NCI-H1417 (cell line): Measurements from ENCODE around the gene PGAP6.
"Not testable (repeated sequence)": the region's sequence is repeated elsewhere in the genome, so short reads cannot be mapped to it uniquely, and the experiment has no call there.

ENCODE experiments used
- DNase-seq, 3 experiments: peaks; one replicate each; lab custom pipeline; 2025; lab: John Stamatoyannopoulos, UW

The PGAP6 gene

DNA sequence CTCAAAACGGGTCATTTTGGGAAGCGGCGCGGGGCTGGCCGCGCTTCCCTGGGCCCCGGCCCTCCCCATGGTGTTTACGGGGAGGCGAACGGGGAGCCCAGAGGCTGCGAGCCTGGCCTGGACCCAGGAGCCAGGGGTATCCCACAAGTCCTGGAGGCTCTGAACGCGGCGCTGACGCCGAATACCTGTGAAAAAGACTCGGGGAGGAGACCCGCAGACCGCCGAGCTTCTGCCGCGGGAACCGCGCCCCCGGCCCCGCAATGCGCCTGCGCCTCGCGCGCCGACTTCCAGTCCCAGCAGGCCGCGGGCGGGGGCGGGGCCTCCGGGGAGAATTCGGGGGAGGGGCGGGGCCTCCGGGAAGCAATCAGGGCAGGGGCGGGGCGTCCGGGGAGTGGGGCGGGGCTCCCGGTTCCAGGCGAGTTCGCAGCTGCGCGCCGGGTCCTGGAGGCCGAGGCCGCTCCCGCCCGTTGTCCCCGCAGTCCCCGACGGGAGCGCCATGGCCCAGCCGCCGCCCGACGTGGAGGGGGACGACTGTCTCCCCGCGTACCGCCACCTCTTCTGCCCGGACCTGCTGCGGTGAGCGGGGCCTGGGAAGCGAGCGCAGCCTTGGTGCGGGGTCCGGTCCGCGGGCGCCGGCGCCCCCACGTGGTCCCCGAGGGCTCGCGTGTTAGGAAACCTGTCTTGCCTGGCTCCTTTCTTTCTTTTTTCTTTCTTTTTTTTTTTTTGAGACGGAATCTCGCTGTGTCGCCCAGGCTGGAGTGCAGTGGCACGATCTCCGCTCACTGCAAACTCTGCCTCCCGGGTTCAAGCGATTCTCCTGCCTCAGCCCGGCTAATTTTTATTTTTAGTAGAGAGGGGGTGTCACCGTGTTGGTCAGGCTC, 19.9 kb upstream of the PGAP6 start, which contains the start of gene DECR2:
Gene DECR2, plus strand, starts transcription at position 418 of the 881 bp plus-strand sequence. Its CDS starts 79 bp downstream, at position 497.
- DNase-seq, result peak; percentile 88 to 97 (median 93)

DNA sequence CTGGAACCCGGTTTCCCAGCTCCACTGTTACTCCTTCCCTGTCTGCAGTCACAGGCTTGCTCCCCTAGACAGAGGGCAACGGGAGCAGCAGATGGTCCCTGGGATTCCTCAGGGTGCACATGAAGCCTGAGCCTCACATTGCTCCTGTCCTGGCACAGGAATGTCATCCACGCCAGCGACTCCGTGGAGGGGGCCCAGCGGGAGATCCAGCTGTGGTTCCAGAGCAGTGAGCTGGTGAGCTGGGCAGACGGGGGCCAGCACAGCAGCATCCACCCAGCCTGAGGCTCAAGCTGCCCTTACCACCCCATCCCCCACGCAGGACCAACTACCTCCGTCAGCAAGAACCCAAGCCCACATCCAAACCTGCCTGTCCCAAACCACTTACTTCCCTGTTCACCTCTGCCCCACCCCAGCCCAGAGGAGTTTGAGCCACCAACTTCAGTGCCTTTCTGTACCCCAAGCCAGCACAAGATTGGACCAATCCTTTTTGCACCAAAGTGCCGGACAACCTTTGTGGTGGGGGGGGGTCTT, 18.3 kb upstream of the PGAP6 start:
- no peak for DNase-seq

DNA sequence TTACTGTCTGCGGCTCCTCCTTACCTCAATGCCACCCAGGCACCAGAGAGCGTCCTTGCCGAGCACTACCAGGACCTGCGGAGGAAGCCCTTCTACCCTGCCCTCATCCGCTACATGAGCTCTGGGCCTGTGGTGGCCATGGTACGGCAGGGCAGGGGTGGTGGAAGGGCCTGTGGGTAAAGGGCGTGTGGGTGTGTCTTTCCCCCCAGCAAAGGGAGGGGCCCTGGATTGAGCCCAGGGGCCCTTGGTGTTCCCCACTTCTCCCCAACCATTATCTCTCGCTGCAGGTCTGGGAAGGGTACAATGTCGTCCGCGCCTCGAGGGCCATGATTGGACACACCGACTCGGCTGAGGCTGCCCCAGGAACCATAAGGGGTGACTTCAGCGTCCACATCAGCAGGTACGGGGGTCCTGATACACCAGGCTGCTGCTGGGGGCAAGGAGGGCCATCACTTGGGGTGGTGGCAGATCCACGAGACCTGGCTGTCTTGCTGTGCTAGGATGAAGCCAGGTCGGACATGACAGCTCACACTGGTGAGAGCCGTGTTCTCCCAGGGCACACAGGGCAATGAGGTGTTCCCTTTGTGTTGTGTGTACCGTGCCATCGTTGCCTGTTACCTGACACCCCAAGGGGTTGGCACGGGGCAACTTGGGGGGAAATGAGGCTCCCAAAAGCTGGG, 17.7 kb upstream of the PGAP6 start:
- DNase-seq, result no peak

DNA sequence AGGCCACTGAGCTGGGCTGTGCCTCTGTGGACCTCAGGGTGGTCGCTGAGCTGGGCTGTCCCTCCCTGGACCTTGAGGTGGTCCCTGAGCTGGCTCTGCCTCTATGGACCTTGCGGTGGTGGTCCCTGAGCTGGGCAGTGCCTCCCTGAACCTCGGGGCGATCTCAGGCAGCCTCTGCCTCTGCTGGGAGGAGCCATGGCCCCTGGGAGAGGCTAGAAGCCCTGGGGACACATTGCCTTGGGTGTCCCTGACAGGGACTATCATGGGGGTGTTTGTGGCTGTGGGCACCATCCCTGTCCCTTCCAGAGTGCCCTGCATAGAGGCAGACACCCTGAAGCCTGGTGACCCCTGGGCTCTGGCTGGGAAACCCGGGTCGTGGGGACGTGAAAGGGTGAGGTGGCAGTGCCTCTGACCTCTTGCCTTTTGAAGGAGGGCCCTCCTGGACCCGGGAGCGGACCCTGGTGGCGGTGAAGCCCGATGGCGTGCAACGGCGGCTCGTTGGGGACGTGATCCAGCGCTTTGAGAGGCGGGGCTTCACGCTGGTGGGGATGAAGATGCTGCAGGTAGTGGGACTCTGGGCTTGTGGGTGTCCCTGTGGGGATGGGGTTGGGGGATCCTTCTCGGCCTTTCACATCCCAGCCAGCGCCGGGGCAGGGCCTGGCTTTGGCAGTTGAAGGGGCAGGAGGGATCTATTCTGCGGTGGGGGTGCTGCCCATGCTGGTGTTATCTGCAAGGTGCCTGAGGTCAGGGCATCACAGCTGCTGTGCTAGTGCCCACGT, 17.0 kb upstream of the PGAP6 start:
- no peak for DNase-seq

DNA sequence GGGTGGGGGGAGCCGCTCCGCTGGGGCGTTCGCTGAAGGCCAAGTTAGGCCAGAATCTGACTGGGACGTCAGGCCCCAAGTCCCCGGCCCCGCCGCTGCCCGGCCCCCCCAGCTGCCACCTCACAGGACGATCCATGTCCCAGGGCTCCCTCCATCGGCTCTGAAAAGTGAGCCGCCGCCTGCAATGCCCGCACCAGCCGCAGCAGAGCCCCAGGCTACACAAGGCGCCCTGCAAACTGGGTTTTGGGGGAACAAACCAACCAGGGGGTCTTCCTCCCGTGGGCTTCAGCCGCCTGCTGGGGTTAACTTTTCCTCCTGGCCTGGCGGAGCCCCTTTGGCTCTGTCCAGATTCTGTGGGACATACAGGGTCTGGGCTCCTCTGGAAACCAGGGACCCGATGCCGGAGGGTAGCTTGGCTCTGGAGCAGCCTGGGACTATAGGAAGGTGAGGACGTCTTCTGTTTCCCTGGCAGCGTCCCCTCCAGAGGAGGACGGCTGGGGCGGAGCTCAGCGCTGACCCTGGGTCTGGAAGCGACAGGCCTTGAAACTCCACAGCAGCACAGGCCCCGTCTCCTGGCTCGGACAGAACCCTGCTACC, 16.1 kb upstream of the PGAP6 start:
- DNase-seq, result peak in 1 of 3 experiments; percentile 15

DNA sequence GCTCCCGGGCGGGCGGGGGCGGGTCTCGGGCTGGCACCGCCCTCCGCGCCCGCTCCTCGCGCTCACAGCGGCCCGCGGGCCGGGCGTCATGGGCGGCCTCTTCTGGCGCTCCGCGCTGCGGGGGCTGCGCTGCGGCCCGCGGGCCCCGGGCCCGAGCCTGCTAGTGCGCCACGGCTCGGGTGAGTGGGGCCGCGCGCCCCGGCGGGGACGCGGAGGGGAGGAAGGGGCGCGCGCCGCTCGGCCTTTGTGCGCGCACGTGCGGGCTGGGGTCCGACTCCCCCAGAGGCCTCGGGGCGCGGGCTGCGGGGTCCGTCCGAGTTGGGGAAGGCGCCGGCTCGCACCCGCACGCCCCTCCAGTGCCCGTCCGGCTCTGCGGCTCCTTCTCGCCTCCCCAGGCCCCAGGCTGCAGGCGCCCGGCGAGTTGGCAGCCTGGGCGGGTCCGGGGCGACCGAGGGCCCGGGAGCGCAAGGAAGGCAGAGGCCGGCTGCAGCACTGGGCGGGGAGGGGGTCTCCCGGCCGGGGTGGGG, 15.4 kb upstream of the PGAP6 start, which contains the start of gene NME4:
Gene NME4, plus strand, starts transcription at position 65 of the 527 bp plus-strand sequence. Its CDS starts 24 bp downstream, at position 89.
- DNase-seq, result peak in 2 of 3 experiments; percentile 40 to 72

DNA sequence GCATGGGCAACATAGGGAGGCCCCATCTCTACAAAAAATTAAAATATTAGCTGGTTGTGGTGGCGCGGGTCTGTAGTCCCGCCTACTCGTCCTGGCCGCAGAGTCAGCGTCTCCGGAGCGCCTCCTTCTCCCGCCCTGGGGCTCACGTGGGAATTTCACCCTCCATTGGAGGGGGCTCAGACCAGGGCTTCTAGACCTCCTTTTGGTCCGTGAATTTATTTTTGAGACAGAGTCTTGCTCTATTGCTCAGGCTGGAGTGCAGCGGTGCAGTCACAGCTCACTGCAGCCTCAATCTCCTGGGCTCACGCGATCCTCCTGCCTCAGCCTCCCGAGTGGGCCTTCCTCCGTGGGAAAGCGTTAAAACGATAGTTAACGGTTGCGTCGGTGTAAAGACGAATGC, 14.8 kb upstream of the PGAP6 start:
- peak in 2 of 3 experiments; percentile 47 to 72 for DNase-seq

DNA sequence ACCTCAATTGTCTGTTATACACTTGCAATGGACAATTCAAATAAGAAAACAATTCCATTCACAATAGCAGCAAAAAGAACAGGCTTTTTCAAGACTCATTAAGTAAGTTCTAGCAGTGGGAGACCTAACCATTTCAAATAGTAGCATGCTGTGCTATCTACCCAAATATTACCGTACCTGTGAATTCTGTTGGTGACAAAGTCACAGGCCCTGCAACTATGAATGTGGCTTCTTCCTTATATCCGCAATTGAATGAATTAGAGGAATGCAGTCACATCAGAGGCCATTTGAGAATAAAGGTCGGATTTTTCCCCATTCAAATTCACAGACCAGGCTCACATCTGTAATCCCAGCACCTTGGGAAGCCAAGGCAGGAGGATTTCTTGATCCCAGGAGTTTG, 14.4 kb upstream of the PGAP6 start:
- DNase-seq, result peak; percentile 35 to 83 (median 47)

DNA sequence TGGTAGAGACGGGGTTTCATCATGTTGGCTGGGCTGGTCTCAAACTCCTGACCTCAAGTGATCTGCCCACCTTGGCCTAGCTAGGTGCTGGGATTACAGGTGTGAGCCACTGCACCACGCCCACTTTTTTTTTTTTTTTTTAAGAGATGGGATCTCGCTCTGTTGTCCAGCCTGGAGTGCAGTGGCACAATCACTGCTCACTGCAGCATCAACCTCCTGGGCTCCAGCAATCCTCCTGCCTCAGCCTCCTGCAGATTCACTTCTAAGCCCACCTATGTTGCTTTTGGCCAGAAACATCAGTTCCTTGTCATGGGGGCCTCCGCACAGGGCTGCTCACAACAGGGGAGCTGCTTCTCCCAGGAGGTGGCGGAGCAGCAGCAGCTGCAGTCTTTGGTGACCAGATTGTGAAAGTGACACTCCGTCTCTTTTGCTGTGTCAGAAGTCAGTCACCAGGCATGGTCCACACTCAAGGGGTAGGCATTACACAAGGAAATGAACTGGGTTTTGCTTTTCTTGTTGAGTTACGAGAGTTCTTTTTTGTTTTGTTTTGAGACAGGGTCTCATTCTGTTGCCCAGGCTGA, 10.8 kb upstream of the PGAP6 start:
- no peak for DNase-seq

DNA sequence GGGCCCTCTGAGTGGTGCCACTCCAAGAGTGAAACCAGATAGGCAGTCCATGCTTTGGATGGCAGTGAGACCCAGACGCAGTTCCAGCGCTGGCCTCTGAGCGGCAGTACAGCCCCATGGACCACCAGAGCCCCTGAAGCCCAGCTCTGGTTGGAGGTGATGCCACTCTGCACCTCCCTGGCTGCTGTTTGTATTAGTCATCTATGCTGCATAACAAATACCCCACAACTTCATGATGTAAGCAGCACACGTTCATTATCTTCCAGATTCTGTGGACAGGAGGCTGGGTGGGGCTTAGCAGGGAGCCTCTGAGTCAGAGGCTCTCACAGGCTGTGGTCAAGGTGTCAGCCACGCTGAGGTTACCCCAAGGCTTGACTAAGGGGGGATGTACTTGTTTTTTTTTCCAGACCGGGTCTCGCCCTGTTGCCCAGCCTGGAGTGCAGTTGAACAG, 10.1 kb upstream of the PGAP6 start:
- peak; percentile 30 to 73 (median 61) for DNase-seq

DNA sequence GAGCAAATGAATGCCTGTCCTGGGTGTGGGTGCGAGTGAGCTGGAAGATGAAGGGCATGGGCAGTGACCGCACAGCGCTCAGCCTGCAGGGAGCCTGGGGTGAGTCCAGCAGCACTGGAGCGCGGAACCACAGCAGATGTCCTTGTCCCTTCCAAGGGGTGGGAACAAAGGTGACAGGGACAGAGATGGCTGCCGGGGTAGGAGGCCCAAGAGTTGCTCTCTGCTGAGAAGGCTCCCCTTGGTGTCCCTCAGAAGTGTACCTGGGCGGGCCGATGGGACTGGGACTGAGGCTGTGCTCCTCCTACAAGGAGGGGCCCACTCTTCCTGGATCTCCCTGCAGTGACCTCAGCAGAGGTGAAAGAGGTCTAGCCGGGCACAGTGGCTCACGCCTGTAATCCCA, 7.6 kb upstream of the PGAP6 start:
- no peak for DNase-seq

DNA sequence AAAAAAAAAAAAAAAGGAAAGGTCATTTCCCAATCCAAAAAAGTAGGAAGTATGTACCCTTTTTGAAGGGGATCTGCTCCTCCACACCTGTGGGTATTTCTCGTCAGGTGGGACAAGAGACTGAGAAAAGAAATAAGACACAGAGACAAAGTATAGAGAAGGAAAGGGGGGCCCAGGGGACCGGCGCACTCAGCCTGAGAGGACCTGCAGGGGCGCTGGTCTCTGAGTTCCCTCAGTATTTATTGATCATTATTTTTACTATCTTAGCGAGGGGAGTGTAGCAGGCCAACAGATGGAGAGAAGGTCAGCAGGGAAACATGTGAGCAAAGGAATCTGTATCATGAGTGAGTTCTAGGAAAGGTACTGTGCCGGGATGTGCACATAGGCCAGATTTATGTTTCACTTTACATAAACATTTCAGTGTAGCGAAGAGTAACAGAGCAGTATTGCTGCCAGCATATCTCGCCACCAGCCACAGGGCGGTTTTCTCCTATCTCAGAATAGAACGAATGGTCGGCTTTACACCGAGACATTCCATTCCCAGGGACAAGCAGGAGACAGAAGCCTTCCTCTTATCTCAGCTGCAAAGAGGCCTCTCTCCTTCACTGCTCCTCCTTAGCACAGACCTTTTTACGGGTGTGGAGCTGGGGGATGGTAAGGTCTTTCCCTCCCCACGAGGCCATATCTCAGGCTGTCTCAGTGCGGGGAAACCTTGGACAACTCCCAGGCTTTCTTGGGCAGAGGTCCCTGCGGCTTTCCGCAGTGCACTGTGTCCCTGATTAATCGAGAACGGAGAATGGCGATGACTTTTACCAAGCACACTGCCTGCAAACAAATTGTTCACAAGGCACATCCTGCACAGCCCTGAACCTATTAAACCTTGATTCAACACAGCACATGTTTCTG, 6.2 kb upstream of the PGAP6 start:
- not testable (repeated sequence) for DNase-seq

DNA sequence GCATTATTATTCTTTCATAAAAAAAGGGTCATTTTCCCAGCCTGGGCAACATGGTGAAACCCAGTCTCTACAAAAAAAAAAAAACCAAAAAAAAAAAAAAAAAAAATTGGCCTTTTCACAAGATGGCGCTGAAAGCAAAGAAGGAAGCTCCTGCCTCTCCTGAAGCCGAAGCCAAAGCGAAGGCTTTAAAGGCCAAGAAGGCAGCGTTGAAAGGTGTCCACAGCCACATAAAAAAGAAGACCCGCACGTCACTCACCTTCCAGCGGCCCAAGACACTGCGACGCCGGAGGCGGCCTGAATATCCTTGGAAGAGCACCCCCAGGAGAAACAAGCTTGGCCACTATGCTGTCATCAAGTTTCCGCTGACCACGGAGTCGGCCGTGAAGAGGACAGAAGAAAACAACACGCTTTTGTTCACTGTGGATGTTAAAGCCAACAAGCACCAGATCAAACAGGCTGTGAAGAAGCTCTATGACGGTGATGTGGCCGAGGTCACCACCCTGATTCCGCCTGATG, 4.9 kb upstream of the PGAP6 start:
- peak in 1 of 3 experiments; percentile 41 for DNase-seq

DNA sequence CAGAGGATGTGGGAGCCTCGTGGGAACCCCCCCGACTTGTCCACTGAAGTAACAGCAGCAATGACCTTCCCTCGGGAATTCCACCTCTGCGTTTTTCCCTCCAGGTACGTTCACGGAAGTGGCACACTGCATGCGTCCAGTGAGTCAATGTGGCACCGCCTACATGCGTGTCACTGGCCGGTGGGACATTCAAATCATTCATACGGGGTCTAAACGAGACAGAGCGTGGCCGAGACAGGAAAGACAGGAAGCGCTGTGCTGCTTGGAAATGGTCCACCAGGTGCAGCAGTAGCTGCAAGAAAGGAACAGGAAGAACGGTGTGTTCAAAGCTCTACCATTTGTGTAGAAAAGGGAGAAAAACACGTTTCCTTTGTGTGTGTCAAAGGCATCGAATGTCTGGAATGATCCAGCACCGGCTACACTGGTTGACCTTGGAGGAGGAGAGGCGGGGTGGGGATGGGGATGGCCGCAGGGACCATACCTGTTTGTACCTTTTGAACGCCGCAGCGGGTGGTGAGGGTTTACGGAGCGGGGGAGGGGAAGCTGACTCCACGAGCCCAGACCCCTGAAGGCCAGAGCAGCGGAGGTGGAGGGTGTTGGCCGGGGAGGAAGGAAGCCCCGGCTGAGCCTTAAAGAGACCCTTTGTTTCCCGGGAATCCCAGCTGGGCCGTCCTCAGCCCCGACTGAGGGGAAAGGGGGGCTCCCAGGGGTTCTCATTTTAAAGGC, 1.7 kb upstream of the PGAP6 start:
- peak; percentile 50 to 74 (median 71) for DNase-seq

DNA sequence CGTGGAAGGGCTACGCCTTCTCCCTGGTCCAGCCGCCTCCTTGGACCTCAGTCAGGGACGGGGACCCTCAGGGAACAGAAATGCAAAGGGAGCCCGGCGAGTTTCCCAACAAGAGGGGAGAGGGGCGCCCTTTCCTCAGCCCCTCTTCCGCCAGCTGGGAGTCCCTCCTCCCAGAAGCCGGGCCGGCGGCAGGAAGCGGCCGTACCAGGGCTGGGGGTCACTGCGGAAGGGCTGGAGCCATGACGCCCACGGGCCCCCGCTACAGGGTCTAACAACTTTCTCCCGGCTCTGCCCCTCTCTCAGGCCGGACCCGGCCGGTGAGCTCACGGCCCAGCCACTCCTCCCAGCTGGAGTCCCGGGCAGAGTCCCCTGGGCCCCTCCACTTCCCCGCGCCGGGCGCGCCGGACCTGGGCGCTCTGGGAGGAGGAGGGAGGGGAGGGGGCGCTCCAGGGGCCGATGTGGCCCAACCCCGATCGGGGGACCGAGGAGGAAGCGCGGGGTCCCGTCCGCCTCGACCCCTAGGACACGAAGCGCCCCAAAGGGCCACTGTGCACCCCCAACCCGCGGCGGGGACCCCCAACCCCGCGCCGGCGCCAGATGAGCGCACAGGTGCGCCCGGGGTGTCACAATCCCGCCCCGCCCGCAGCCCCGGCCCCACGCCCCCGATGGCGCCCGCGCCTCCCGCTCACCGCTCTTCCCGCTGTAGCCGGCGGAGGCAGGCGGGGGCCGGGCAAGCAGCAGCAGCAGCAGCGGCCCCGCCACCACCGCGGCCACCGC, 578 bp downstream of the PGAP6 start:
- DNase-seq, result peak; percentile 48 to 69 (median 50)

DNA sequence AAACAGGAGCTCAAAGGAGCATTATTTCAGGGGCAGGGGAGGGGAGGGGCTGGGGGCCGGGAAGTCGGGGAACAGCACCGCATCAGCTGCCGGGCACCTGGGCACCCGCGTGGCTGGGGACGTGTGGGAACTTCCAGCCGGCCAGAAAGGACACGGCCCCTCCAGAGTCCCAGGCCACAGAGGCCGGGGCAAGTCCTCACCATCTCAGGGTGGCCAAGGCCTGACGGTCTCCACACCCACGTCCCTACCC, 1.1 kb downstream of the PGAP6 start:
- DNase-seq, result peak in 1 of 3 experiments; percentile 40

DNA sequence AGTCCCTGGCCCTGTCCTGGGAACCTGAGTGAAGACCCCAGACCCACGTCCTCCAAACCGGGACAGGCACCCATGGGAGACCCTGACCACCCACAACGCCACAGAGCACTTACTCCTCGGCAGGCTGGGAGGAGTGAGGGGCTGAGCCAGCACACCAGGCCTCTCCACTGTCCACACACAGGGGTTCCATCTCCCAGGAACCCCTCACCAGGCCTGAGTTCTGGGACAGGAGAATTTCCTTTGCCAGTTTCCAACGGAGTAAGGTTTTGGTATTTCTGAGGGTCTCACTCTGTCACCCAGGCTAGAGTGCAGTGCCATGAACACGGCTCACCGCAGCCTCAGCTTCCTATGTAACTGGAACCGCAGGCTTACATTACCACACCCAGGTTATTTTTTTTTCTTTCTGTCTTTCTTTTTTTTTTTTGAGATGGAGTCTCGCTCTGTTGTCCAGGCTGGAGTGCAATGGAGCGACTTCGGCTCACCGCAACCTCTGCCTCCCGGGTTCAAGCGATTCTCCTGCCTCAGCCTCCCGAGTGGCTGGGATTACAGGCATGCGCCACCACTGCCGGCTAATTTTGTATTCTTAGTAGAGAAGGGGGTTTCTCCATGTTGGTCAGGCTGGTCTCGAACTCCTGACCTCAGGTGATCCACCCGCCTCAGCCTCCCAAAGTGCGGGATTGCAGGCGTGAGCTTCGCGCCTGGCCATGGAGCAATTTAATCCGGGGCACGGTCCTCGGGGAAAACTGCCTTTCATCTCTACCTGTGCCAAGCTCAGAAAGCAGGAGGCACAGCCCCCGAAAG, 1.6 kb downstream of the PGAP6 start:
- no peak for DNase-seq
